ES-I3 (cell line): ENCODE measurements around the gene NOL9.

ENCODE experiments used
- H3K36me3 ChIP-seq: 2 replicates; pipeline ENCODE4 v1.6.1; 2013; ENCODE audit warnings: mild to moderate bottlenecking, low read length, control low read depth, moderate library complexity; ENCODE audit not compliant: insufficient read depth
- H3K4me1 ChIP-seq: 2 replicates; pipeline ENCODE4 v1.6.1; 2013; ENCODE audit warnings: mild to moderate bottlenecking, control low read depth, low read length; ENCODE audit not compliant: insufficient read depth
- H3K9ac ChIP-seq: 2 replicates; pipeline ENCODE4 v1.6.1; 2013; ENCODE audit warnings: low read depth, mild to moderate bottlenecking, low read length, moderate library complexity
- H3K9me3 ChIP-seq: 2 replicates; pipeline ENCODE4 v1.6.1; 2013; ENCODE audit warnings: mild to moderate bottlenecking, low read length, moderate library complexity; ENCODE audit not compliant: control insufficient read depth, insufficient read depth

NOL9 gene

GRCh38 chr1:6511561-6512244 is 42.6 kb downstream of the NOL9 start:
- Histone ChIP-seq H3K36me3 (no peaks in the 10 kb centered on the region), H3K4me1 (no peaks in the 10 kb centered on the region; the same call in 1 of the 2 replicates), H3K9me3 (no peaks in the 10 kb centered on the region), H3K9ac (no peak overlapping the region)

GRCh38 chr1:6511056-6511455 is 43.3 kb downstream of the NOL9 start:
- Histone ChIP-seq H3K4me1 (no peaks in the 10 kb centered on the region; the same call in 1 of the 2 replicates), H3K36me3 (no peaks in the 10 kb centered on the region), H3K9ac (no peak overlapping the region), H3K9me3 (no peaks in the 10 kb centered on the region)

GRCh38 chr1:6510493-6510892 is 43.8 kb downstream of the NOL9 start:
- no peaks in the 10 kb centered on the region for H3K9me3 ChIP-seq
- no peaks in the 10 kb centered on the region; the same call in 1 of the 2 replicates for H3K4me1 ChIP-seq
- no peaks in the 10 kb centered on the region for H3K36me3 ChIP-seq
- H3K9ac ChIP-seq, result no peak overlapping the region

- Histone ChIP-seq H3K36me3 (no peaks in the 10 kb centered on the region), H3K9ac (no peak overlapping the region), H3K9me3 (no peaks in the 10 kb centered on the region), H3K4me1 (no peaks in the 10 kb centered on the region; the same call in 1 of the 2 replicates)
Observed at GRCh38 chr1:6509919-6510291, 44.4 kb downstream of the NOL9 start.

GRCh38 chr1:6509220-6509918 is 44.9 kb downstream of the NOL9 start:
- no peaks in the 10 kb centered on the region; the same call in 1 of the 2 replicates for H3K4me1 ChIP-seq
- H3K9ac ChIP-seq, result no peak overlapping the region
- H3K9me3 ChIP-seq, result no peaks in the 10 kb centered on the region
- H3K36me3 ChIP-seq, result no peaks in the 10 kb centered on the region

GRCh38 chr1:6508816-6509189 is 45.5 kb downstream of the NOL9 start:
- Histone ChIP-seq H3K9me3 (no peaks in the 10 kb centered on the region), H3K4me1 (no peaks in the 10 kb centered on the region; the same call in 1 of the 2 replicates), H3K36me3 (no peaks in the 10 kb centered on the region), H3K9ac (no peak overlapping the region)

GRCh38 chr1:6508154-6508815 is 46.0 kb downstream of the NOL9 start:
- Histone ChIP-seq H3K4me1 (no peaks in the 10 kb centered on the region; the same call in 1 of the 2 replicates), H3K36me3 (no peaks in the 10 kb centered on the region), H3K9ac (no peak overlapping the region), H3K9me3 (no peaks in the 10 kb centered on the region)

GRCh38 chr1:6507461-6507911 is 46.8 kb downstream of the NOL9 start:
- Histone ChIP-seq H3K36me3 (no peaks in the 10 kb centered on the region), H3K4me1 (no peaks in the 10 kb centered on the region; the same call in 1 of the 2 replicates), H3K9ac (no peak overlapping the region), H3K9me3 (no peaks in the 10 kb centered on the region)

- Histone ChIP-seq H3K4me1 (no peaks in the 10 kb centered on the region; the same call in 1 of the 2 replicates), H3K9me3 (no peaks in the 10 kb centered on the region), H3K9ac (no peak overlapping the region)
Observed at GRCh38 chr1:6507037-6507428, 47.3 kb downstream of the NOL9 start.

GRCh38 chr1:6506210-6507036 is 47.9 kb downstream of the NOL9 start:
- Histone ChIP-seq H3K36me3 (no peaks in the 10 kb centered on the region), H3K9me3 (no peaks in the 10 kb centered on the region), H3K4me1 (no peaks in the 10 kb centered on the region; the same call in 1 of the 2 replicates), H3K9ac (no peak overlapping the region)

More at GRCh38 chr1:6507037-6507428, 47.3 kb downstream of the NOL9 start:
- H3K36me3 ChIP-seq, result no peaks in the 10 kb centered on the region

- H3K9me3 ChIP-seq, result no peaks in the 10 kb centered on the region
- no peaks in the 10 kb centered on the region for H3K4me1 ChIP-seq
- no peak overlapping the region for H3K9ac ChIP-seq
- no peaks in the 10 kb centered on the region for H3K36me3 ChIP-seq
Observed at GRCh38 chr1:6505367-6506209, 48.7 kb downstream of the NOL9 start.

GRCh38 chr1:6504887-6505286 is 49.4 kb downstream of the NOL9 start:
- Histone ChIP-seq H3K4me1 (no peaks in the 10 kb centered on the region), H3K36me3 (no peaks in the 10 kb centered on the region), H3K9ac (no peak overlapping the region), H3K9me3 (no peaks in the 10 kb centered on the region)

GRCh38 chr1:6503884-6504602 is 50.3 kb downstream of the NOL9 start:
- Histone ChIP-seq H3K9ac (no peak overlapping the region), H3K9me3 (no peaks in the 10 kb centered on the region), H3K36me3 (no peaks in the 10 kb centered on the region), H3K4me1 (no peaks in the 10 kb centered on the region)
